Fibroblast of the aortic adventitia (primary cell): Measurements from ENCODE around the gene CAMSAP1. TPM values are rescaled to one million over a fixed set of nuclear protein-coding genes. Genes with fewer than 3 reads are reported as not detected.
A peak's percentile ranks its signal among the peaks of the same experiment; 100 is the strongest.
"Not testable (repeated sequence)": the region's sequence is repeated elsewhere in the genome, so short reads cannot be mapped to it uniquely, and the experiment has no call there.

Experiments
- DNase-seq: peaks from one replicate; pipeline ENCODE4 v3.0.0-alpha.2; 2010; ENCODE audit warnings: low read depth
- H3K4me3 ChIP-seq: 2 replicates; pipeline ENCODE4 v1.5.1; 2011; ENCODE audit warnings: low read depth, mild to moderate bottlenecking, control low read depth, low read length, moderate library complexity
- CTCF ChIP-seq: IDR thresholded peaks from 2 replicates; pipeline ENCODE4 v1.5.1; 2011; ENCODE audit warnings: mild to moderate bottlenecking, low read length, control low read depth, inconsistent platforms; ENCODE audit not compliant: insufficient read depth
- total RNA-seq: library from RNA; depleted of rRNA; stranded (reverse); fragments of >200 nt; gene quantifications from 2 replicates; pipeline ENCODE4 v1.2.3, GENCODE V29; 2012; ENCODE audit warnings: low replicate concordance

The CAMSAP1 gene, protein sequence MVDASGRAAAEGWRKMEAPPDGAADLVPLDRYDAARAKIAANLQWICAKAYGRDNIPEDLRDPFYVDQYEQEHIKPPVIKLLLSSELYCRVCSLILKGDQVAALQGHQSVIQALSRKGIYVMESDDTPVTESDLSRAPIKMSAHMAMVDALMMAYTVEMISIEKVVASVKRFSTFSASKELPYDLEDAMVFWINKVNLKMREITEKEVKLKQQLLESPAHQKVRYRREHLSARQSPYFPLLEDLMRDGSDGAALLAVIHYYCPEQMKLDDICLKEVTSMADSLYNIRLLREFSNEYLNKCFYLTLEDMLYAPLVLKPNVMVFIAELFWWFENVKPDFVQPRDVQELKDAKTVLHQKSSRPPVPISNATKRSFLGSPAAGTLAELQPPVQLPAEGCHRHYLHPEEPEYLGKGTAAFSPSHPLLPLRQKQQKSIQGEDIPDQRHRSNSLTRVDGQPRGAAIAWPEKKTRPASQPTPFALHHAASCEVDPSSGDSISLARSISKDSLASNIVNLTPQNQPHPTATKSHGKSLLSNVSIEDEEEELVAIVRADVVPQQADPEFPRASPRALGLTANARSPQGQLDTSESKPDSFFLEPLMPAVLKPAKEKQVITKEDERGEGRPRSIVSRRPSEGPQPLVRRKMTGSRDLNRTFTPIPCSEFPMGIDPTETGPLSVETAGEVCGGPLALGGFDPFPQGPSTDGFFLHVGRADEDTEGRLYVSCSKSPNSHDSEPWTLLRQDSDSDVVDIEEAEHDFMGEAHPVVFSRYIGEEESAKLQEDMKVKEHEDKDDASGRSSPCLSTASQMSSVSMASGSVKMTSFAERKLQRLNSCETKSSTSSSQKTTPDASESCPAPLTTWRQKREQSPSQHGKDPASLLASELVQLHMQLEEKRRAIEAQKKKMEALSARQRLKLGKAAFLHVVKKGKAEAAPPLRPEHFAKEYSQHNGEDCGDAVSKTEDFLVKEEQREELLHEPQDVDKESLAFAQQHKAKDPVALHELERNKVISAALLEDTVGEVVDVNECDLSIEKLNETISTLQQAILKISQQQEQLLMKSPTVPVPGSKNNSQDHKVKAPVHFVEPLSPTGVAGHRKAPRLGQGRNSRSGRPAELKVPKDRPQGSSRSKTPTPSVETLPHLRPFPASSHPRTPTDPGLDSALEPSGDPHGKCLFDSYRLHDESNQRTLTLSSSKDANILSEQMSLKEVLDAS (N-terminal part only)
- total RNA-seq, result 15.7 and 26.4 TPM in 2 replicates

DNA sequence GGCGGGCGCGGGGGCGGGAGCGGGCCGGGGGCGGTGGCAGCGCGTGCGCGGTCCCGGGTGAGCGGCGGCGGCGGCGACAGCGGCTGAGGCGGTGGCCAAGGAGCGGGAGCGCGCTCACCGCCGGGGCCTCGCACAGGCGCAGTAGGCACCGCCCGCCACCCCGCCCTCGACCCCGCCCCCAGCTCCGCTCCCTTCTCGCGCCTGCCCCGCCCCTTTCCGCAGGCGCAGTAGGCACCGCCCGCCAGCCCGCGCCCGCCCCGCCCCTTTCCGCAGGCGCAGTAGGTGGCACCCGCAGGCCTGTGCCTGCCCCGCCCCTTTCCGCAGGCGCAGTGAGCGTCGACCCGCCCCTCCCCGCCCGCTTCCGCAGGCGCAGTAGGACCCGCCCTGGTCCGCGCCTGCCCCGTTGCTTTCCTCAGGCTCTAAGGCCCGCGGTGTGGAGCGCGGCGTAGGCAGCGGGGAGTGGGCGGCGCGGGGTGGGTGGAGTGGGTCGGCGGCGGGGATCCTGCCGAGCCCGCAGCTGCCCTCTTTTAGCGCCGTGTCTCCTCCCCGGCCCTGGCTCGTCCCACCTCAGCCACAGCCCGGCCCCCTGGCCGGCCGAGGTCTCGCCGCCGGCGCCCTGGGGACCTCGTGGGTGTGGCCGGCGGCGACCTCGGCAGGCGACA is at the start of gene CAMSAP1:
CAMSAP1 (minus strand) TSS at position 116 of the 662 bp plus-strand sequence. CDS start 387 bp downstream, outside the sequence.
- peak; percentile 88 for DNase-seq
- TF ChIP-seq CTCF, result no peak
- H3K4me3 ChIP-seq, result peak within 1 kb of the TSS; percentile 80

DNA sequence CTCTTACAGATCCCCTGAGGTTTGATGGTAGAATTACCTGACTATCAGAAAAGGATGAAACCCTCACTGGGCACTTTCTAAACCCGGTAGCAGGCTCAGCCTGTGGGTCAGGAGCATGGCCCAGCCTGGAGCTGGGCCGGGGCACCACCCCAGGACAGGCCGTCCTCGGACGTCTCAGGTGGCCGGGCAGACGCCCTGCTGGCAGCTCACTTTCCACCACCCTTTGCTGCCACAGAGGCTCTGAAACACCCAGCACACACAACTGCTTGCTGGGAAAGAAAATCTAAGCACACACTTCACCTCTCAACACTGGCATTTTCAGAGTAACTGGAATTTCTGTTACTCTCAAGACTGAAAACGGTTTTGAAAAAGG is 49.4 kb upstream of the CAMSAP1 start:
- H3K4me3 ChIP-seq, result no peak overlapping the region
- no peak for DNase-seq
- TF ChIP-seq CTCF, result no peak

- no peak for TF ChIP-seq CTCF
- DNase-seq, result no peak
- H3K4me3 ChIP-seq, result no peak overlapping the region
These were observed 48.8 kb upstream of the CAMSAP1 start for GRCh38 chr9:135955934-135956801.

GRCh38 chr9:135952664-135953206 is 45.4 kb upstream of the CAMSAP1 start:
- no peak overlapping the region for H3K4me3 ChIP-seq
- TF ChIP-seq CTCF, result no peak
- no peak for DNase-seq

DNA sequence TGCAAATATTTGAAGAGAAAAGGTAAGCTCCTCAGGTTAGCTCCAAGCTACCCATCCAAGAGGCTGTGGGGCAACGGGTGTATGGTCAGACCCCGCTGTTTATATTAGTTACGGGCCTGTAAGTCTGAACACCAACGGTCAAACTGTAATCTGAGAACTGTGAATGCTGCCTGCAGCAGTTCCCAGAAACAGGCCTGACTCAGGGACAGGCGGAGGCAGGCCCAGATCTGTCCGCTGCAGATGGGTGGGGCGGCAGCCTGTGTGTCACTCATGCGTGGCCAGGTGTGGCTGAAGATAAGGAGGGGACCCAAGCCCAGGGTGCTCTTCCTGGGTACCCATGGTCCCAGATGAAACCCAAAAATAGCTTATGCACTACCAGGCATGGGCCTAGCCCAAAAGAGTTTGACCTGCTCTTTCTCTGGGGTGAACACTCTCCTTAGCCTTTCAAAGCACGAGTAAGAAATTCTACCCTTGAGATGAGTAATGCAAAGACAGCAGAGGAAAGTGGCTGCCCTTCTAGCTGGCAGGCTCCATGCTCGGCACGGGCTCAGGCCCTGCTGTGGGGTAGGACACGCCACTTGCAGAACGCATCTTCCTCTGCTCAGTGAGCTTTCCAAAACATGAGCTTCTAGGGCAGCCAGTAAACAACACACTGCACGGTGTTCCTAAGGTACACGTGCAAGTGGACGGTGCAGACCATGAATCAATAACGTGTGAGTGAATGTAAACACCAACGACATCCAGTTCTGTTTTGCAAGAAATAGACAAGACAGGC is 44.7 kb upstream of the CAMSAP1 start:
- DNase-seq, result no peak
- TF ChIP-seq CTCF, result no peak

DNA sequence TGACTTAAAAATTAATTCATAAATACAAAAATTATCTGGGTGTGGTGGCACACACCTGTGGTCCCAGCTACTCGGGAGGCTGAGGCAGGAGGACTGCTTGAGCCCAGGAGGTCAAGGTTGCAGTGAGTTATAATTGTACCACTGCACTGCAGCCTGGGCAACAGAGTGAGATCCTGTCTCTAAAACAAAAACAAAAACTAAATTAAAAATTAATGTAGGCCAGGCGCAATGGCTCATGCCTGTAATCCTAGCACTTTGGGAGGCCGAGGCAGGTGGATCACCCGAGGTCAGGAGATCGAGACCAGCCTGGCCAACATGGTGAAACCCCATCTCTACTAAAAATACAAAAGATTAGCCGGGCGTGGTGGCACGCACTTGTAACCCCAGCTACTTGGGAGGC is 44.0 kb upstream of the CAMSAP1 start:
- H3K4me3 ChIP-seq, DNase-seq: not testable (repeated sequence)

More for the DNA sequence above, 44.7 kb upstream of the CAMSAP1 start:
- no peak overlapping the region for H3K4me3 ChIP-seq

GRCh38 chr9:135950841-135951240 is 43.5 kb upstream of the CAMSAP1 start:
- H3K4me3 ChIP-seq, DNase-seq: not testable (repeated sequence)
